ENCODE data around the gene DYSF.

Gene DYSF

DNA sequence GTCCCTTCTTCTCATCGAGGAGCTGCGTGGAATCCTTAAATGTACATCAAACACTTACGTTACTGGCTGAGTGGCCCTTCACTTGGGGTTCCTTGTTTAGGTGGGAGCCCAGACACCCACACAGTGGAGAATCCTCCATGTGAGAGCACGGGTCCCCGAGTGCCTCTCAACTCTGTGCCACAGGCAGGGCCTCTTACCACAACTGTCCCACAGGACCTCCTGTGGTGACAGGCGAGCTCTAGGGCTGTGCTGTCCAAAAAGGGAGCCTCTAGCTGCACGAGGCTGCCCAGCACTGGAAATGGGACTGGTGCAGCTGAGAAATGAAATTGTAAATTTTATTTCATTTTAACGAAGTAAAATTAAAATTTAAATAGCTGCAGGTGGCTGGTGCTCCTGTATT is 145.7 kb downstream of the DYSF start:
- H3K36me3 Mint-ChIP-seq (ENCODE audit: low read depth), result no peaks in the 10 kb centered on the region
- no peak overlapping the region for H3K27ac Mint-ChIP-seq
- H3K9me3 Mint-ChIP-seq, result no peaks in the 10 kb centered on the region
- peaks cover 49% of the 10 kb centered on the region for H3K4me1 Mint-ChIP-seq
- H3K4me3 Mint-ChIP-seq, result no peak overlapping the region
- TF ChIP-seq, protein P1, sequence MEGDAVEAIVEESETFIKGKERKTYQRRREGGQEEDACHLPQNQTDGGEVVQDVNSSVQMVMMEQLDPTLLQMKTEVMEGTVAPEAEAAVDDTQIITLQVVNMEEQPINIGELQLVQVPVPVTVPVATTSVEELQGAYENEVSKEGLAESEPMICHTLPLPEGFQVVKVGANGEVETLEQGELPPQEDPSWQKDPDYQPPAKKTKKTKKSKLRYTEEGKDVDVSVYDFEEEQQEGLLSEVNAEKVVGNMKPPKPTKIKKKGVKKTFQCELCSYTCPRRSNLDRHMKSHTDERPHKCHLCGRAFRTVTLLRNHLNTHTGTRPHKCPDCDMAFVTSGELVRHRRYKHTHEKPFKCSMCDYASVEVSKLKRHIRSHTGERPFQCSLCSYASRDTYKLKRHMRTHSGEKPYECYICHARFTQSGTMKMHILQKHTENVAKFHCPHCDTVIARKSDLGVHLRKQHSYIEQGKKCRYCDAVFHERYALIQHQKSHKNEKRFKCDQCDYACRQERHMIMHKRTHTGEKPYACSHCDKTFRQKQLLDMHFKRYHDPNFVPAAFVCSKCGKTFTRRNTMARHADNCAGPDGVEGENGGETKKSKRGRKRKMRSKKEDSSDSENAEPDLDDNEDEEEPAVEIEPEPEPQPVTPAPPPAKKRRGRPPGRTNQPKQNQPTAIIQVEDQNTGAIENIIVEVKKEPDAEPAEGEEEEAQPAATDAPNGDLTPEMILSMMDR (IDR thresholded peaks at IDR 0.05), result no peak
- DNase-seq, result no peak
- peaks cover 35% of the 10 kb centered on the region for H3K27me3 Mint-ChIP-seq (ENCODE audit: low read depth, poor library complexity)

DNA sequence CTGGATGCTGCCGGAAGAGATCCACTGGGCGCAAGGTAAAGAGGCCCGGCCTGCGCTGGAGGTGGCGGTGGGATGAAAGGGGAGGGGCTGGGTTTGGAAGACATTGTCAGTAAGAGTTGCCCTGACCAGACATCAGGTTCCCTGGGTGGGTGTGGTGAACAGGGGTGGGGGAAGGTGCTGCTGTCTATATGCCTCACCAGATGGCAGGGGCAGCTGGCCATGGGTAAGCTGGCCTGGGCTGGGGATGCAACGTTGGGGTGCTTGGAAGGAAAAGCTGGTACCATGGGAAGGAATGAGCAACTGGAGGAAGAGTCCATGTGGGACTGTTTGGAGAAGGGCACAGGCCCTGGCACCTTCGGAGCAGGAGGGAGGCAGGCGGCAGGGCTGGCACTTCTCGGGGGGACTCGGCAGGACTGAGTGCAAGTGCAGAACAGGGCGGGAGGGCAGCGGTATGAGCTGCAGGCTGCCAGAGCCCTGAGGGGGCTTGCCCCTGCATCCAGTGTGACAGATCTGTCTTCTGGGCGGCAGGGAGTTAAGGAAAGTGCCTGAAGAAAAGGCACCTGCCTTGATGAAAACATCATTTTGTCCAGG is 146.4 kb downstream of the DYSF start:
- Mint-ChIP-seq H3K36me3 (ENCODE audit: low read depth) (no peaks in the 10 kb centered on the region), H3K4me3 (no peak overlapping the region), H3K27ac (no peak overlapping the region), H3K9me3 (no peaks in the 10 kb centered on the region), H3K4me1 (peaks cover 51% of the 10 kb centered on the region), H3K27me3 (ENCODE audit: low read depth, poor library complexity) (peaks cover 35% of the 10 kb centered on the region)
- TF ChIP-seq, protein P1 (IDR thresholded peaks at IDR 0.05), result no peak
- no peak for DNase-seq

DNA sequence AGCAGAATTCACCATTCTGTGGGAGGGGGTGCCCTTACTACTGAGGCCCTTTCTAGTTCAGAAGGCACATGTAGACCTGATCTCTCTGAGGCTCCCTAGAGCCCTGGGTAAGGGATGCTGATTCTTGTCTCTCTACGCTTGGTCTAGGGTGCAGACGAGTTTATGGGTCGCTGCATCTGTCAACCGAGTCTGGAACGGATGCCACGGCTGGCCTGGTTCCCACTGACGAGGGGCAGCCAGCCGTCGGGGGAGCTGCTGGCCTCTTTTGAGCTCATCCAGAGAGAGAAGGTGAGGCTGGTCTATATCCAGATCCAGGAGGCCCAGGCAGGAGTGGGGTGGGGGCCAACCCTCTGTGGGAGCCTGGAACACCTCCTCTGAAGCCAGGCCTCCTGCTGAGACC is 147.2 kb downstream of the DYSF start:
- TF ChIP-seq, protein P1 (IDR thresholded peaks at IDR 0.05), result no peak
- DNase-seq, result no peak
- no peak overlapping the region for H3K27ac Mint-ChIP-seq
- peaks cover 37% of the 10 kb centered on the region for H3K27me3 Mint-ChIP-seq (ENCODE audit: low read depth, poor library complexity)
- H3K36me3 Mint-ChIP-seq (ENCODE audit: low read depth), result no peaks in the 10 kb centered on the region
- H3K4me1 Mint-ChIP-seq, result peaks cover 56% of the 10 kb centered on the region
- H3K9me3 Mint-ChIP-seq, result no peaks in the 10 kb centered on the region
- no peak overlapping the region for H3K4me3 Mint-ChIP-seq

DNA sequence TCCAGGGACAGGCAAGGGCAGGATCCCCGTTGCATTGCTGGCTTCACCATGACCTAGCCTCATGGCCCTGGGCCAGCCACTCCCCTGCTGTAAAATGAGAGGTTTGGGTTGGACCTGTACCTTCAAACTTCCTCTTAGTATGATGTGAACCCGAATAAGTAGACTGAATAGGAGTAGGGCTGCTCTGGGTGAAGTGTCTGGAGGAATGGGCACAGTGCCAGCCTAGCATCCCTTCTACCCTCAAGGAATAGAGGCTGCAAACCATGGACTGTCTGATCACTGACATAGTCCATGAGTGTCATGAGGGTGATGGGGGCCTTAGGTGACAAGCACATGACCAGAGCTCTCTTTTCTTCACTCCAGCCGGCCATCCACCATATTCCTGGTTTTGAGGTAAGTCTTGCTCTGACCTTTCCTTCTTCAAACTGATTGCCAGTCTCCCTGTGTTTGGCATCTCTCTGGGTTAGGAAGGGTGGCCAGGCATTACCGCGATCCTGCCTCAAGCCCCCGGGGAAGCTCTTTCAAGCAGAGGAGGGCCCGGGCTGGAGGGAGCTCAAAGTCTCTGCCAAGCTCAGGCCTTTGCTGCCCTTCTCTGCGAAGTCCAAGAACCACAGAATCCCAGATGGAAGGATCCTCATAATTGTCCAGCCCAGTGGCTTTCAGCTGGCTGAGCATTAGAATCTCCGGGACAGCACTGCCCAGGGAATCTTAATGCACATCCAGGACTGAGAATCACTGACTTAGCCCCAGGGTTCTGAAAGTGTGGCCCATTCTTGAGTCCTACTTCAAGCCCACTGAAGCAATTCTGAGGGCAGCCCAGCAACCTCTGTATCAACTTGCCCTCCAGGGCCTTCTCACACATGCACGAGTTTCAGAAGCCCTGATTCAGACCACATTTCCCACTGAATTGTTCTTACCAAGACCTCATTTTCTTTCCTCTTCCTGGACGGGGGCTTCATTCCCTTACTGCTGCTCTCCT is 148.1 kb downstream of the DYSF start:
- Mint-ChIP-seq H3K4me3 (no peak overlapping the region), H3K27me3 (ENCODE audit: low read depth, poor library complexity) (peaks cover 37% of the 10 kb centered on the region), H3K27ac (no peak overlapping the region), H3K4me1 (peaks cover 57% of the 10 kb centered on the region), H3K9me3 (no peaks in the 10 kb centered on the region), H3K36me3 (ENCODE audit: low read depth) (no peaks in the 10 kb centered on the region)
- no peak for DNase-seq
- TF ChIP-seq, protein P1 (IDR thresholded peaks at IDR 0.05), result no peak

DNA sequence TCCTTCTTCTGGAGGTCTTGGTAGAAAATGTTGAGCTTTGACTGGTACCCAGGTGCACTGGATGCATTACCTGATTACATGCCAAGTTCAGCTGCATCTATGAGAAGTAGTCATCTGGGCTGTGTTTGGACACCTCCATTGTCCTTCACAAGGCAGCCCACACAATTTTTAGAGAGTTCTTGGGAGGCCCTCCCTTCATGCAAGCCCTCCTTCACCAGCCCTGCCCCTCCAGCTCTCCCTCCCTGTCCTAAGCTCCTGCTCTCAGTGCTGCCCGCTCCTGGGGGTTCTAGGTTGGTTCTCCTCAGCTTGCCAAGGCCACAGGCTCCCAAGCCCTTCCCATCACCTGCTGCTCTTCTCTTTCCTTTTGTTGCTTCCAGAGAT is 148.7 kb downstream of the DYSF start:
- Mint-ChIP-seq H3K27ac (no peak overlapping the region), H3K27me3 (ENCODE audit: low read depth, poor library complexity) (peaks cover 41% of the 10 kb centered on the region), H3K4me3 (no peak overlapping the region), H3K4me1 (peaks cover 54% of the 10 kb centered on the region), H3K9me3 (no peaks in the 10 kb centered on the region), H3K36me3 (ENCODE audit: low read depth) (no peaks in the 10 kb centered on the region)
- TF ChIP-seq, protein P1 (IDR thresholded peaks at IDR 0.05), result no peak
- DNase-seq, result no peak
